Measurements from ENCODE around the gene NDE1.

DNA sequence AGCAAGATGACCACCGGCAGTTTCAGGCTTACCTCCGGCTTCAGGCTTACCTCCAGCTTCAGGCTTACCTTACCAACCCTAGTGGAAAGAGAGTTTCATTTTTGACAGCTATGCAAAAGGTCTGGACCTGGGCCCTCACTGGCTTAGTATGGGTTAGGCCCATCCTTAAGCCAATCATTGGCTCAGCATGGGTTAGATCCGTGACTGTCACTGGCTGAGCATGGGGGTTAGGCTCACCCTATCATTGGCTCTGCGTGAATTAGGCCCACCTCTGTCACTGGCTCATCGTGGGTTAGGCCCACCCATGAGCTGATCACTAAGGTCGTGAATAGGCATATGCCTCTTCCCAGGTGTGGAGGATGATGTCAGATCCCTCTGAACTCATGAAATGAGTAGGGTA, 8.1 kb downstream of the NDE1 start:
- no peak for TF ChIP-seq EP300 (IDR thresholded peaks at IDR 0.05)
- TF ChIP-seq, protein P1, sequence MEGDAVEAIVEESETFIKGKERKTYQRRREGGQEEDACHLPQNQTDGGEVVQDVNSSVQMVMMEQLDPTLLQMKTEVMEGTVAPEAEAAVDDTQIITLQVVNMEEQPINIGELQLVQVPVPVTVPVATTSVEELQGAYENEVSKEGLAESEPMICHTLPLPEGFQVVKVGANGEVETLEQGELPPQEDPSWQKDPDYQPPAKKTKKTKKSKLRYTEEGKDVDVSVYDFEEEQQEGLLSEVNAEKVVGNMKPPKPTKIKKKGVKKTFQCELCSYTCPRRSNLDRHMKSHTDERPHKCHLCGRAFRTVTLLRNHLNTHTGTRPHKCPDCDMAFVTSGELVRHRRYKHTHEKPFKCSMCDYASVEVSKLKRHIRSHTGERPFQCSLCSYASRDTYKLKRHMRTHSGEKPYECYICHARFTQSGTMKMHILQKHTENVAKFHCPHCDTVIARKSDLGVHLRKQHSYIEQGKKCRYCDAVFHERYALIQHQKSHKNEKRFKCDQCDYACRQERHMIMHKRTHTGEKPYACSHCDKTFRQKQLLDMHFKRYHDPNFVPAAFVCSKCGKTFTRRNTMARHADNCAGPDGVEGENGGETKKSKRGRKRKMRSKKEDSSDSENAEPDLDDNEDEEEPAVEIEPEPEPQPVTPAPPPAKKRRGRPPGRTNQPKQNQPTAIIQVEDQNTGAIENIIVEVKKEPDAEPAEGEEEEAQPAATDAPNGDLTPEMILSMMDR (IDR thresholded peaks at IDR 0.05): no peak
- no peak for TF ChIP-seq POLR2A (IDR thresholded peaks at IDR 0.05)
